Measurements from ENCODE around the gene PTBP2.

- no peak for TF ChIP-seq CTCF (IDR thresholded peaks at IDR 0.05; ENCODE audit: low read depth, low read length)
- TF ChIP-seq EZH2phosphoT487 (IDR thresholded peaks at IDR 0.05; ENCODE audit: low read depth): no peak
Observed at GRCh38 chr1:96749618-96750017, 28.0 kb downstream of the PTBP2 start.

All from OCI-LY3 (cell line).